Esophagus squamous epithelium (tissue), 4 donors: ENCODE results near the gene ZNF232.
"Not testable (repeated sequence)": the region's sequence is repeated elsewhere in the genome, so short reads cannot be mapped to it uniquely, and the experiment has no call there.

ENCODE experiments used
- POLR2A ChIP-seq, 4 donors: fragments of 450-650 bp; IDR thresholded peaks; one replicate each; pipeline ENCODE4 v1.6.1; 2017; ENCODE audit warnings: antibody characterized with exemption in 4 of 4, mild to moderate bottlenecking in 4 of 4, moderate library complexity in 3 of 4
- TF ChIP-seq, protein P1 (sequence below), 6 experiments: fragments of 450-650 bp in 4 of 6; fragments of 200-600 bp in 2 of 6; sonication (generic) in 2 of 6; IDR thresholded peaks; one replicate each; pipeline ENCODE4 v1.5.1; 2016 to 2019; ENCODE audit warnings: antibody characterized with exemption in 6 of 6, mild to moderate bottlenecking in 4 of 6, moderate library complexity in 4 of 6

DNA sequence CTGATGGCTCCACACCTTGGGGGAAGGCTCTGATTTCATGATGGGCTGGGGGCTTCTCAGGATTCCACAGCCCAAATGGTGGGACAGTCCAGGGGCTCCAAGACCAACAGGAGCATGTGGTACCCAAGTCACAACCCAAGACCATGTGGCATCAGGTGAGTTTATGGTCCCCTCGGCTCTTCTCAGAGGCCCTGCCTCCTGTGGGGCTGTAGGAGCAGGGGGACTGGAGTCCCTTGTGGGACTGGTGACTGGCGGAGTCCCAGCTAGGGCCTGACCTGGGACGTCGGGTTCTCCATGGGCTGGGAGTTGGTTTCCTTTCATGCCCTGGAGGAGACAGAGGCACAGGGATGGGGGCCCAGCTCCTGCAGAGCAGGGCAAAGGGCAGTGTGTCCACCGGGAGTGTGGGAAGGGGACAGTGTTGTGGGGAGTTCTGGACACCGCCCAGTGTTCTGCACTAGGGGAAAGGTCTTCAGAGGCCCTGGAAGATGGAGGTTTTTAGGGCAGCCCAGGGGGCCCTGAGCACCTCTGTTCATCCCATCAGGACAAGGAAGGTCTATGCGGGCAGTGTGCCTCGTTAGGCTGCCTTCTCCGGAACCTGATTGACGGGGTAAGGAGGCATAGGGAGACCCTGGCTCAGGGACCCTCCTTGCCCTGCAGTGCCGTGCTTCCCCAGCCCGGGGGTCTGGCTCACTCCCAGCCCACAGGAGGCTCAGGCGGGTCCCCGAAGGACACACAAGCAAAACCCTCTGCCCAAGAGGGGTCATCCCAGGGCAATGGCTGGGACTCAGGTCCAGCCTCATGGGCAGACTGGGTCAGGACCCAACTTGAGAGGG is 25.1 kb upstream of the ZNF232 start:
- TF ChIP-seq, protein P1, sequence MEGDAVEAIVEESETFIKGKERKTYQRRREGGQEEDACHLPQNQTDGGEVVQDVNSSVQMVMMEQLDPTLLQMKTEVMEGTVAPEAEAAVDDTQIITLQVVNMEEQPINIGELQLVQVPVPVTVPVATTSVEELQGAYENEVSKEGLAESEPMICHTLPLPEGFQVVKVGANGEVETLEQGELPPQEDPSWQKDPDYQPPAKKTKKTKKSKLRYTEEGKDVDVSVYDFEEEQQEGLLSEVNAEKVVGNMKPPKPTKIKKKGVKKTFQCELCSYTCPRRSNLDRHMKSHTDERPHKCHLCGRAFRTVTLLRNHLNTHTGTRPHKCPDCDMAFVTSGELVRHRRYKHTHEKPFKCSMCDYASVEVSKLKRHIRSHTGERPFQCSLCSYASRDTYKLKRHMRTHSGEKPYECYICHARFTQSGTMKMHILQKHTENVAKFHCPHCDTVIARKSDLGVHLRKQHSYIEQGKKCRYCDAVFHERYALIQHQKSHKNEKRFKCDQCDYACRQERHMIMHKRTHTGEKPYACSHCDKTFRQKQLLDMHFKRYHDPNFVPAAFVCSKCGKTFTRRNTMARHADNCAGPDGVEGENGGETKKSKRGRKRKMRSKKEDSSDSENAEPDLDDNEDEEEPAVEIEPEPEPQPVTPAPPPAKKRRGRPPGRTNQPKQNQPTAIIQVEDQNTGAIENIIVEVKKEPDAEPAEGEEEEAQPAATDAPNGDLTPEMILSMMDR (IDR thresholded peaks at IDR 0.05), result not testable (repeated sequence)
- not testable (repeated sequence) for TF ChIP-seq POLR2A (IDR thresholded peaks at IDR 0.05)
